SK-N-SH (cell line): ENCODE data around the gene COL3A1. TPM values are rescaled to one million over a fixed set of nuclear protein-coding genes. Genes with fewer than 3 reads are reported as not detected.

ENCODE experiments used
- CTCF ChIA-PET: fragments of 300-600, 350-600 bp; formaldehyde crosslinking; extraction: SDS; loops from one replicate; lab custom pipeline; 2021; lab: Yijun Ruan, JAX
- POLR2A ChIA-PET: fragments of 350-600 bp; sonication (Branson Sonifier 250); formaldehyde crosslinking; extraction: SDS; loops from one replicate; lab custom pipeline; 2020; ENCODE audit warnings: antibody characterized with exemption, inconsistent platforms; lab: Yijun Ruan, JAX
- DNase-seq: peaks from one replicate; pipeline ENCODE4 v3.0.0; 2012
- H2AFZ ChIP-seq: fragments of 200-600 bp; sonication (generic); 2 replicates; pipeline ENCODE4 v1.8.1; 2016; ENCODE audit warnings: antibody characterized with exemption, mild to moderate bottlenecking, low read depth
- H3F3A ChIP-seq: fragments of 200-600 bp; sonication (generic); replicated peaks from 2 replicates; pipeline ENCODE3; 2016; ENCODE audit warnings: antibody characterized with exemption, mild to moderate bottlenecking; ENCODE audit not compliant: insufficient read depth
- H3K27ac ChIP-seq, 2 experiments: fragments of 200-500 bp in 1 of 2; fragments of 200-600 bp in 1 of 2; sonication (Bioruptor generic) in 1 of 2; sonication (generic), shearing (Covaris generic) in 1 of 2; 2 replicates each; pipeline versions ENCODE4 v1.5.1 to v1.6.1; 2014 to 2016; ENCODE audit warnings: low read depth in 2 of 2, inconsistent platforms in 1 of 2, low read length in 1 of 2, mild to moderate bottlenecking in 1 of 2, mixed read lengths in 1 of 2
- H3K27me3 ChIP-seq: fragments of 200-600 bp; sonication (generic), shearing (Covaris generic); 2 replicates; pipeline ENCODE4 v1.6.1; 2016; ENCODE audit warnings: mixed run types; ENCODE audit not compliant: insufficient read depth
- H3K36me3 ChIP-seq, 2 experiments: fragments of 200-500 bp in 1 of 2; fragments of 200-600 bp in 1 of 2; sonication (Bioruptor generic) in 1 of 2; sonication (generic) in 1 of 2; replicated peaks in 1 of 2; 2 replicates each; pipeline versions ENCODE3 to v1.5.1; 2014 to 2016; ENCODE audit warnings: low read length in 1 of 2, mild to moderate bottlenecking in 1 of 2; ENCODE audit not compliant: insufficient read depth in 2 of 2, control insufficient read depth in 1 of 2
- H3K4me1 ChIP-seq, 2 experiments: fragments of 200-500 bp in 1 of 2; fragments of 200-600 bp in 1 of 2; sonication (Bioruptor generic) in 1 of 2; sonication (generic), shearing (Covaris generic) in 1 of 2; 2 replicates each; pipeline versions ENCODE4 v1.5.1 to v1.6.1; 2014 to 2016; ENCODE audit warnings: low read depth in 1 of 2, low read length in 1 of 2, mixed run types in 1 of 2; ENCODE audit not compliant: insufficient read depth in 2 of 2, control insufficient read depth in 1 of 2
- H3K4me2 ChIP-seq: fragments of 200-600 bp; sonication (generic), shearing (Covaris generic); 2 replicates; pipeline ENCODE4 v1.6.1; 2017; ENCODE audit warnings: mixed run types
- H3K4me3 ChIP-seq, 2 experiments: fragments of 200-500 bp in 1 of 2; fragments of 200-600 bp in 1 of 2; sonication (Bioruptor generic) in 1 of 2; sonication (generic), shearing (Covaris generic) in 1 of 2; 2 replicates each; pipeline versions ENCODE4 v1.5.1 to v1.8.1; 2014 to 2016; ENCODE audit warnings: low read depth in 2 of 2, inconsistent platforms in 1 of 2, low read length in 1 of 2, mild to moderate bottlenecking in 1 of 2, mixed read lengths in 1 of 2, moderate library complexity in 1 of 2
- H3K79me2 ChIP-seq: fragments of 200-600 bp; sonication (generic); 2 replicates; pipeline ENCODE4 v1.8.1; 2017; ENCODE audit warnings: mild to moderate bottlenecking; ENCODE audit not compliant: insufficient read depth
- H3K9ac ChIP-seq: fragments of 200-600 bp; sonication (generic); 2 replicates; pipeline ENCODE4 v1.6.1; 2017; ENCODE audit warnings: mixed run types
- H3K9me2 ChIP-seq: fragments of 200-600 bp; sonication (generic); 2 replicates; pipeline ENCODE4 v1.6.1; 2017; ENCODE audit warnings: mixed run types
- H3K9me3 ChIP-seq: fragments of 200-600 bp; sonication (generic); 2 replicates; pipeline ENCODE4 v1.6.1; 2017; ENCODE audit warnings: mixed run types, mild to moderate bottlenecking, moderate library complexity
- H4K20me1 ChIP-seq: fragments of 200-600 bp; sonication (generic); 2 replicates; pipeline ENCODE4 v1.6.1; 2017; ENCODE audit warnings: mild to moderate bottlenecking, mixed run types; ENCODE audit not compliant: insufficient read depth
- CHD2 ChIP-seq: fragments of 150-350 bp; IDR thresholded peaks from 2 replicates; pipeline ENCODE4 v1.6.1; 2018; ENCODE audit warnings: low read length; ENCODE audit not compliant: partially characterized antibody
- CTCF ChIP-seq: fragments of 200-600 bp; sonication (generic); IDR thresholded peaks from 2 replicates; pipeline ENCODE4 v1.6.1; 2017; ENCODE audit warnings: antibody characterized with exemption, mild to moderate bottlenecking, moderate library complexity
- EP300 ChIP-seq, 2 experiments: IDR thresholded peaks; 2 replicates each; pipeline versions ENCODE4 v1.4.0 to v1.6.1; 2012; ENCODE audit warnings: borderline replicate concordance in 1 of 2, low read depth in 1 of 2, low read length in 1 of 2
- EZH2phosphoT487 ChIP-seq: fragments of 200-600 bp; sonication (generic); IDR thresholded peaks from 2 replicates; pipeline ENCODE4 v1.6.1; 2017; ENCODE audit warnings: low read depth, mixed run types, mild to moderate bottlenecking, antibody characterized with exemption, moderate library complexity, borderline replicate concordance
- FOSL2 ChIP-seq: IDR thresholded peaks from 2 replicates; pipeline ENCODE4 v1.4.0; 2012; ENCODE audit warnings: low read depth, mild to moderate bottlenecking, moderate library complexity, borderline replicate concordance
- FOXJ3 ChIP-seq: sonication (generic); formaldehyde crosslinking; IDR thresholded peaks from 2 replicates; pipeline ENCODE4 v1.5.1; 2020; ENCODE audit warnings: mild to moderate bottlenecking, missing genetic modification reagents
- FOXM1 ChIP-seq: IDR thresholded peaks from 2 replicates; pipeline ENCODE4 v1.4.0; 2012; ENCODE audit warnings: low read depth, mild to moderate bottlenecking
- GABPA ChIP-seq: IDR thresholded peaks from 2 replicates; pipeline ENCODE4 v1.4.0; 2012; ENCODE audit warnings: low read depth, mild to moderate bottlenecking
- JUND ChIP-seq: IDR thresholded peaks from 2 replicates; pipeline ENCODE4 v1.4.0; 2012
- MXI1 ChIP-seq: IDR thresholded peaks from 2 replicates; pipeline ENCODE4 v1.6.1; 2012; ENCODE audit warnings: mild to moderate bottlenecking, low read depth, low read length, improper control_type of control experiment
- NFIC ChIP-seq: IDR thresholded peaks from 2 replicates; pipeline ENCODE4 v1.4.0; 2012; ENCODE audit warnings: borderline replicate concordance
- POLR2AphosphoS5 ChIP-seq: IDR thresholded peaks from 2 replicates; pipeline ENCODE4 v1.6.1; 2012; ENCODE audit warnings: low read depth, low read length
- REST ChIP-seq: IDR thresholded peaks from 2 replicates; pipeline ENCODE4 v1.6.1; 2012; ENCODE audit warnings: mild to moderate bottlenecking, low read depth, low read length, moderate library complexity
- RFX5 ChIP-seq: IDR thresholded peaks from 2 replicates; pipeline ENCODE4 v1.6.1; 2012; ENCODE audit warnings: mild to moderate bottlenecking, improper control_type of control experiment, low read length
- RXRA ChIP-seq: IDR thresholded peaks from 2 replicates; pipeline ENCODE4 v1.4.0; 2012; ENCODE audit warnings: low read depth, mild to moderate bottlenecking, borderline replicate concordance
- SIN3A ChIP-seq: IDR thresholded peaks from 2 replicates; pipeline ENCODE4 v1.6.1; 2012; ENCODE audit warnings: low read depth, mild to moderate bottlenecking, low read length, moderate library complexity, borderline replicate concordance
- SMC3 ChIP-seq: IDR thresholded peaks from 2 replicates; pipeline ENCODE4 v1.6.1; 2012; ENCODE audit warnings: low read depth, low read length, improper control_type of control experiment
- TAF1 ChIP-seq: IDR thresholded peaks from 2 replicates; pipeline ENCODE4 v1.6.1; 2012; ENCODE audit warnings: low read depth, mild to moderate bottlenecking, low read length, moderate library complexity, borderline replicate concordance
- TCF12 ChIP-seq: IDR thresholded peaks from 2 replicates; pipeline ENCODE4 v1.4.0; 2012
- TEAD4 ChIP-seq: IDR thresholded peaks from 2 replicates; pipeline ENCODE4 v1.4.0; 2012; ENCODE audit warnings: mild to moderate bottlenecking, borderline replicate concordance; ENCODE audit not compliant: insufficient read depth
- USF1 ChIP-seq: IDR thresholded peaks from 2 replicates; pipeline ENCODE4 v1.4.0; 2012; ENCODE audit warnings: low read depth, borderline replicate concordance
- WGBS: methylation state at CpG from one replicate; pipeline ENCODE4 v1.1.6; 2017; ENCODE audit warnings: low lambda C conversion rate; 5-methylcytosine and 5-hydroxymethylcytosine counted together
- polyA plus RNA-seq, 3 experiments: library from polyadenylated mRNA; depleted of rRNA; stranded (reverse); fragments of >200 nt; gene quantifications; 2 replicates each; pipeline ENCODE4 v1.2.3, GENCODE V29; 2012
- TF ChIP-seq, protein P1 (sequence below): IDR thresholded peaks from 2 replicates; pipeline ENCODE4; 2012
- TF ChIP-seq, protein P2 (sequence below): IDR thresholded peaks from 2 replicates; pipeline ENCODE4 v1.4.0; 2012; ENCODE audit warnings: low read depth, borderline replicate concordance

The COL3A1 gene
- polyA plus RNA-seq, 1 of the 3 experiments (the other 2 are of a cell fraction): 987 TPM

DNA sequence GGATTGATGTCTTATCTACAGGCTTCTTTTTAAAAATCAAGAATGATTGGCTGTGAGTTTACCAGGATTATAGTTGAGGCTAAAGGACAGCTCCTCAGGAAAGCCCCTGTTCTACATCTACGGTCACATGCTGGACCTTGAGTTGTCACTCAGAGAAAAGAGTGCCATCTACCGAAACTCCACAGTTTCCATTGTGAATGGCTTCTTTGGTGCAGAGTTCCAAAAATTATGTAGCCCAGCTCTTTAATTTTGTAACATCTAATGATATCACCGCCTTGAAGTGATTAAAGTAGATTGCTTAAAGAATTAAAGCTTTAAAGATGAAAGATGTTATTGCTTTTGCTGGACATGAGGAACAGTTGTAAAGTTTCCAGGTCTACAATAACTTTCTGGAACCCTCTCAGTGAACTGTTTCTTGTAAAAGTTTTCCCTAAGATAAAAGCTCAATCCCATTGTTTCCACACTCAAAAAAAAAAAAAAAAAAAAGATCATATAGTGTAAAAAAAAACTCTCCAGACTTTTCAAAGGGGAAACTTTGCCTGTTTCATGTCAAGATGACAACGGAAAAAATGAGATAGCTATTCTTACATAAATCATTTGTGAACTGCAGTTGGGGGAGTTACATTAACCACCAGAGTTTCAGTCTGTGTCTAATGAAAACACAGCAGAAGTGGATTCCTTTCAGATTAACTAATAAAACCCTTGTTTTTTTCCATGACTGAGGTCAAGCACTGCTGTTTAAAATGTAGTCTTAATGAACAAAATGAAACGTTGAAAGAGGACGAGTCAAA lies 4.3 kb downstream of the COL3A1 start:
- Histone ChIP-seq H3K27ac (peak overlapping the region; percentile 99 to 100), H3F3A (peaks cover 89% of the 10 kb centered on the region), H3K4me1 (peaks cover 6 to 24% of the 10 kb centered on the region in 2 experiments), H3K36me3 (peaks cover 15 to 56% of the 10 kb centered on the region in 2 experiments), H3K9me2 (no peaks in the 10 kb centered on the region), H2AFZ (no peak overlapping the region), H3K9me3 (no peaks in the 10 kb centered on the region), H3K9ac (peak overlapping the region; percentile 96), H3K79me2 (peaks cover 95% of the 10 kb centered on the region), H3K4me2 (peak overlapping the region; percentile 85), H4K20me1 (no peaks in the 10 kb centered on the region), H3K4me3 (peak overlapping the region; percentile 60 to 74; a peak in 3 of 4 replicates), H3K27me3 (no peaks in the 10 kb centered on the region)
- DNase-seq: no peak
- ChIA-PET POLR2A (no interaction called here), CTCF (interaction anchor here (0.6 to 4.6 kb wide), 13 partner anchors 8 to 1479 kb away, joined by 3 to 38 read pairs (median 3); partner anchors contain the start of gene GULP1)
- 2% methylated on average over 6 of the region's 6 CpGs for WGBS
- TF ChIP-seq, protein P1, sequence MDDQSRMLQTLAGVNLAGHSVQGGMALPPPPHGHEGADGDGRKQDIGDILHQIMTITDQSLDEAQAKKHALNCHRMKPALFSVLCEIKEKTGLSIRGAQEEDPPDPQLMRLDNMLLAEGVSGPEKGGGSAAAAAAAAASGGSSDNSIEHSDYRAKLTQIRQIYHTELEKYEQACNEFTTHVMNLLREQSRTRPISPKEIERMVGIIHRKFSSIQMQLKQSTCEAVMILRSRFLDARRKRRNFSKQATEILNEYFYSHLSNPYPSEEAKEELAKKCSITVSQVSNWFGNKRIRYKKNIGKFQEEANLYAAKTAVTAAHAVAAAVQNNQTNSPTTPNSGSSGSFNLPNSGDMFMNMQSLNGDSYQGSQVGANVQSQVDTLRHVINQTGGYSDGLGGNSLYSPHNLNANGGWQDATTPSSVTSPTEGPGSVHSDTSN: peak; percentile 98
- peak; percentile 100 for TF ChIP-seq TCF12
- TF ChIP-seq FOXJ3: no peak
- TF ChIP-seq, protein P2, sequence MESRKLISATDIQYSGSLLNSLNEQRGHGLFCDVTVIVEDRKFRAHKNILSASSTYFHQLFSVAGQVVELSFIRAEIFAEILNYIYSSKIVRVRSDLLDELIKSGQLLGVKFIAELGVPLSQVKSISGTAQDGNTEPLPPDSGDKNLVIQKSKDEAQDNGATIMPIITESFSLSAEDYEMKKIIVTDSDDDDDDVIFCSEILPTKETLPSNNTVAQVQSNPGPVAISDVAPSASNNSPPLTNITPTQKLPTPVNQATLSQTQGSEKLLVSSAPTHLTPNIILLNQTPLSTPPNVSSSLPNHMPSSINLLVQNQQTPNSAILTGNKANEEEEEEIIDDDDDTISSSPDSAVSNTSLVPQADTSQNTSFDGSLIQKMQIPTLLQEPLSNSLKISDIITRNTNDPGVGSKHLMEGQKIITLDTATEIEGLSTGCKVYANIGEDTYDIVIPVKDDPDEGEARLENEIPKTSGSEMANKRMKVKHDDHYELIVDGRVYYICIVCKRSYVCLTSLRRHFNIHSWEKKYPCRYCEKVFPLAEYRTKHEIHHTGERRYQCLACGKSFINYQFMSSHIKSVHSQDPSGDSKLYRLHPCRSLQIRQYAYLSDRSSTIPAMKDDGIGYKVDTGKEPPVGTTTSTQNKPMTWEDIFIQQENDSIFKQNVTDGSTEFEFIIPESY: peak; percentile 80
- peak; percentile 67 for TF ChIP-seq FOSL2
- peak; percentile 97 for TF ChIP-seq TEAD4
- TF ChIP-seq POLR2AphosphoS5: peak; percentile 84
- TF ChIP-seq RXRA: peak; percentile 86
- TF ChIP-seq JUND: peak; percentile 98
- TF ChIP-seq SMC3: peak; percentile 39
- peak; percentile 69; the same call in 1 of the 2 replicates for TF ChIP-seq USF1
- no peak for TF ChIP-seq GABPA
- TF ChIP-seq EZH2phosphoT487: no peak
- peak; percentile 27; the same call in 1 of the 2 replicates for TF ChIP-seq TAF1
- peak; percentile 78; the same call in 1 of the 2 replicates for TF ChIP-seq SIN3A
- peak; percentile 86; the same call in 1 of the 2 replicates for TF ChIP-seq NFIC
- peak; percentile 44; the same call in 1 of the 2 replicates for TF ChIP-seq REST
- no peak for TF ChIP-seq CHD2
- TF ChIP-seq CTCF: peak; percentile 62
- no peak; the same call in 1 of the 2 replicates for TF ChIP-seq MXI1
- peak; percentile 97 for TF ChIP-seq FOXM1
- TF ChIP-seq RFX5: no peak
- peak; percentile 93 to 99 for TF ChIP-seq EP300 (IDR thresholded peaks at IDR 0.05; ENCODE audit: borderline replicate concordance in 1 of 2, low read depth in 1 of 2, low read length in 1 of 2)
